SK-N-MC (cell line): ENCODE results near the gene DPH1.

Experiments used
- EZH2 ChIP-seq: fragments of 200-600 bp; sonication (generic); IDR thresholded peaks from one replicate; pipeline ENCODE4 v1.6.1; 2017; ENCODE audit warnings: antibody characterized with exemption
- POLR2AphosphoS5 ChIP-seq: IDR thresholded peaks from 2 replicates; pipeline ENCODE4 v1.6.1; 2012; ENCODE audit warnings: mild to moderate bottlenecking, low read depth, low read length, borderline replicate concordance

DNA sequence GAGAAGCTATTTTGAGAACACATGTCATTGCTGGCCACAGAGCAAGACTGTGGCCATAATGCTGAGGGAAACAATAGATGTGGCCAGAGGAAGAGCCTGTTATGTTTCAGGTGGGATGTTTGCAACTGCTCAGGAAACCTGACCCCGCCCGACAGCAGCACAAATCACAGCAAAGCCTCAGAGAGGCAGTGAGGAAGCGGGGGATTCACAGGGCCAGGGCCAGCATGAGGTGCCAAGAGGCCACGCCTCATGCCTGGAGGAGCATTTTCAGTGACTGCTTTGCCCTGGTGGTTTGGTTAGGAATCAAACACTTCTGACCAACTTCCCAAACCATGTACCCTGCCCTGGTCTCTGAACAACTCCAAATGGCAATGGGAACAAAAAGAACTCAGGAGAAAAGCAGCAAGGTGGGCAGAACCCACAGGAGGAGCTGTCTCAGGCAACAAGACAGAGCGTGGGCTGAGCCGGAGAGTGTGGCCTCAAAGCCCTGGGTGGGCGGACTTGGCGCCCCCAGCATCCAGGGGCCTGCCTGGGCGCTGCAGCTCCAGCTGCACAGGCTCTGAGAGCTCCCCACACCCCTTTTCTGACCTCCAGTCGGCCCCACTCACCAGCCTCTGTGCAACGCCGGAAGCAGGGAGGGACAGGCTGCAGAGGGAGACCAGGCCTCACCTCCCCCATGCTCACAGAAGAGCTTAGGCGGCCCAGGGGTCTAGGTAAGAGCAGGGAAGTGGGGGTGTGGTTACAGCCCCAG is 45.6 kb downstream of the DPH1 start:
- TF ChIP-seq POLR2AphosphoS5 (no peak), EZH2 (no peak)
